HG02678 (cell line): ENCODE data around the gene LRP1B.
"Not testable (repeated sequence)": the region's sequence is repeated elsewhere in the genome, so short reads cannot be mapped to it uniquely, and the experiment has no call there.

Experiments used
- ATAC-seq: cut with Tn5 transposase; IDR thresholded peaks from one replicate; pipeline ENCODE4 v1.9.1; 2021; ENCODE audit warnings: mild to moderate bottlenecking, moderate library complexity; ENCODE audit not compliant: unreplicated experiment

Gene LRP1B

GRCh38 chr2:140667203-140667602 is 1463.6 kb downstream of the LRP1B start:
- ATAC-seq, result no peak

DNA sequence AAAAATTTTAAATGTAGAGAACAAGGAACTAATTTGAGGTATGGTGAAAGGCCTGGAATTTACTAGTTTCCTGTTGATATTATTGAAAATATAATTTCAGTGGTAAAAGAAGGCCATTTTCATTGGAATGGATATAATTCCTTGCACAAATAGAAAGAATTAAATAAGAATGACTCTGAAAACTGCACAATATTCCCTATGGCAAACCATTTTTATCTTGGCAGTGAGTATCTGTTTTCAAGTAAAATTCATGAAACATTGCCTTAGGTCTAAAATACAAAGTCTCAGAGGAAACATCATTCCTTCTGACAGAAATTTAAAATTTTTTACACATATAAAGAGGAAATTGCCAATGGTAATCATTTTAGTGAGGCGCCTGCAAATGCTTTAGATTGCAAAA is 1468.3 kb downstream of the LRP1B start:
- no peak for ATAC-seq

DNA sequence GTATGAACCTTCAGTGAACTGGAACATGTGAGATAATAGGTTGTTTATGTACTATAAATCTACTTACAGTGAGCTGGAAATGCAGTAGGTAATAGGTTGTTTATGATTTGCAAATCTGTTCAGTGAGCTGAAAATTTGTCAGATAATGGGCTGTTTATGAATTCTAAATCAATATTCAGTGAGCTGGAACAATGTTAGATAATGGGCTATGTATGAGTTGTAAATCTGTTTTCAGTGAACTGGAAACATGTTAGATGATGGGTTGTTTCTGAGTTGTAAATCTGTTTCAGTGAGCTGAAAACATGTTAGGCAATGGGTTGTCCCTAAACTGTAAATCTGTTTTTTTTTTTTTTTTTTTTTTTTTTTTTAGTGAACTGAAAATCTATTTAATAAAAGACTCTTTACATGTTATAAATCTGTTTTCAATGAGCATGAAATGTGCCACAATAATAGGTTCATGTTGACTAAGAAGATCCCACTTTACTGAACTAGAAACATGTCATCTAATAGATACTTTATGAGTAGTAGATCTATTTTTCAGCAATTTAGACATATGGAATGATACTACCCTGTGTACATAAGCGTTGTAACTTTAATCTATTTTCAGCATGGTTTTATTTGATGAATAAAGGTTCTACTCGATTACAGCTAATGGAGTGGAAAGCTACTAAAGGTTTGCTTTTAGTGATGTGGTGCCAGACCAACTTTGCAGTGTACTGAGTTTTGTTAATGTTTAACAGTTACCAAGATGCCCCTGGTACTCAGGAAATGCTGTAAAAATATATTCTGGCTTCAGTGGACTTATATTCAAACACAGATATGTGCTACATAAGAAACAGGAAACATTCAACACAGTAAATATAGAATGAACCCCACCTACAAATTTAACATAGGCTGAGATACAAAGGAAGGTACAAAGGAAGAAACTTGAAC is 1471.8 kb downstream of the LRP1B start:
- no peak for ATAC-seq

DNA sequence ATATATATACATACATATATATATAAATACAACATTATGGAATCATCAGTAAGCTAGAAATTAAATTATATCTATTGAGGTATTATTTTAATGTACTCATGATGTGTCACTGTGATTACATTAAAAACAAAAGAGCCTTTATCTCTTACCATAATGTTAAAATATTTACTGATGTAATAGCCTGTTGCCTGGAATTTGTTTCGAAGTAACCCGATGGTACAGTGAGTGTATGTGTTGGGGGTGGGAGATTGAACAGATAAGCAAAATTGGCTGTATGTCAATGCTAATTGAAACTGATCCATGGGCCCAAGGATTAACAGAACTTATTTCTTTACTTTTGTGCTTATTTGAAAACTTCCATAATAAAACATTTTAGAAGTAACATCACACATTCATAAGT is 1473.2 kb downstream of the LRP1B start:
- no peak for ATAC-seq

DNA sequence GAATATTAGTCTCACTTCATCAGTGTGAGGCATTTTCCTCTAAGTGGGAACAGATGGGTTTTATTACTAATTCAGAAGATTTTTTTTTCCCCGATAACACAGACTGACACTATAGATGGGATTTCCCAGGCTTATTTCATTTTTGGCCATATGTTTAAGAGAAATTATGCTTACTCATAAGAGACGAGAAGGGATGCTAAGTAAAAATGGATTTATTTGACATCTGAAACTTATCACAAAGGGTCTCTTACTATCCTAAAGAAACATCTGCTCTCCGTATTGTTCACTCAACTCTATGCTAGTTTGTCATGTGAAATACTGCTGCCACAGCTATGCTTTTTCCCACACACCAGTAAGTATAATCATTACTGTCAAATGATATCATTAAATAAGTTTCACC is 1476.3 kb downstream of the LRP1B start:
- no peak for ATAC-seq

DNA sequence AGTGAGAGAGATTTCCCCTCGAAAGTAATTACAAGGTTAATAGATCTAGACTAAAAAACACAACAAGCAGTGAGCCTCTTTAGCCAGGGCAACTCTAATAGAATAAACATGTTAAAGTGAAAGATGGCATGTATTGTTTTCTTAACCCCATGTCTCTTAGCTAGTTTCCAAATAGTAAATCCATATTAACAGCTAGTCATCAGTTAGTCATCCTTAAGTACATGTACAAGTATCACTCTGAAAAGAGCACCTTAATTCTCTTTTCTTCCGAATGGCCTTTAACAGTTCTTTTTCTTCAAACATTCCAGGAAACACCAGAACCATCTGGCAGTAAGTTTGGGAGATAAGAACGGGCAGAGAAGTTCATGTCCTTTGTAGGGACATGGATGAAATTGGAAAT is 1480.0 kb downstream of the LRP1B start:
- ATAC-seq, result no peak

DNA sequence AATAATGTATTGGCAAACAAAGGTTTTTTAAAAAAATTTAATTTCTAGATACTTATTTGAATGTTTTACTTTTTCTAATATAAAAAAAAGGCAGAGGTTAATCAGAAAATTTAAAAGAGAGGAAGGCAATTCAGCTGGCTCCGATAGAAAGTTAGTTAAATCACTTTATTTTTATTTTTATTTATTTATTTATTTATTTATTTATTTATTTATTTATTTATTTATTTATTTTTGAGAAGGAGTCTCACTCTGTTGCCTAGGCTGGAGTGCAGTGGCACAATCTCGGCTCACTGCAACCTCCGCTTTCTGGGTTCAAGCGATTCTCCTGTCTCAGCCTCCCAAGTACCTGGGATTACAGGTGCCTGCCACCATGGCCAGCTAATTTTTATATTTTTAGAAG is 1480.7 kb downstream of the LRP1B start:
- ATAC-seq, result not testable (repeated sequence)

- no peak for ATAC-seq
Observed at GRCh38 chr2:140648393-140648792, 1482.4 kb downstream of the LRP1B start.

- no peak for ATAC-seq
Observed at GRCh38 chr2:140643761-140644187, 1487.0 kb downstream of the LRP1B start.

GRCh38 chr2:140641163-140641562 is 1489.7 kb downstream of the LRP1B start:
- ATAC-seq, result no peak

DNA sequence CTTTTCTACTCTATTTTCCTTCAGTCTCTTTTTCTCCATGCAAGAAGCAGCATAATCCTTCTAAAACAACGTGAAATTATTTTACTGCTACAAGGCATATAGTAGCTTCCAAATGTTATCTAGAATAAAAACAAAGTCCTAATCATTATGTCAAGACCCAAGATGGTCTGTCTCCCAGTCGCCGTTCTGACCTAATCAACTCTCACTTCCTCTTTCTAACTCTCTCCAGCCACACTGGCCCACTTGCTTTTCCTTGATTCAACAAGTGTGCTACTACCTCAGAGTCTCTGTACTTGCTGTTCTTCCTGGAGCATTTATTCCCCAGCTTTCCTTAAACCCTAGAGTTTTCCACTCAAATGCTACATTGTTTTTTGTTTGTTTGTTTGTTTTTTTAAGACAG is 1491.2 kb downstream of the LRP1B start:
- ATAC-seq, result peak; percentile 80

GRCh38 chr2:140630557-140630956 is 1500.3 kb downstream of the LRP1B start:
- ATAC-seq, result no peak

- ATAC-seq, result no peak
Observed at GRCh38 chr2:140627885-140628284, 1502.9 kb downstream of the LRP1B start.

DNA sequence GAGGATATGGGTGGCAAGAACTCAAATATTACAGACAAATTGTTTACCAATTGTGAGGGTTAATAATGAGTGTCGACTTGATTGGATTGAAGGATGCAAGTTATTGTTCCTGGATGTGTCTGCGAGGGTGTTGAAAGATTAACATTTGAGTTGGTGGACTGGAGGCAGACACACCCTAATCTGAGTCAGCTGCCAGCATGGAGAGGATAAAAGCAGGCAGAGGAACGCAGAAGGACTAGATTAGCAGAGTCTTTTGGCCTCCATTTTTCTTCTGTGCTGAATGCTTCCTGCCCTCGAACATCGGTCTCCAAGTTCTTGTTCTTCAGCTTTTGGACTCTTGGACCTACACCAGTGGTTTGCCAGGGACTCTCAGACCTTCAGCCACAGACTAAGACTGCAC is 1503.7 kb downstream of the LRP1B start:
- ATAC-seq, result no peak

GRCh38 chr2:140624200-140624599 is 1506.6 kb downstream of the LRP1B start:
- no peak for ATAC-seq

GRCh38 chr2:140621583-140622362 is 1509.0 kb downstream of the LRP1B start:
- ATAC-seq, result no peak

- ATAC-seq, result no peak
Observed at GRCh38 chr2:140604788-140605187, 1526.0 kb downstream of the LRP1B start.

DNA sequence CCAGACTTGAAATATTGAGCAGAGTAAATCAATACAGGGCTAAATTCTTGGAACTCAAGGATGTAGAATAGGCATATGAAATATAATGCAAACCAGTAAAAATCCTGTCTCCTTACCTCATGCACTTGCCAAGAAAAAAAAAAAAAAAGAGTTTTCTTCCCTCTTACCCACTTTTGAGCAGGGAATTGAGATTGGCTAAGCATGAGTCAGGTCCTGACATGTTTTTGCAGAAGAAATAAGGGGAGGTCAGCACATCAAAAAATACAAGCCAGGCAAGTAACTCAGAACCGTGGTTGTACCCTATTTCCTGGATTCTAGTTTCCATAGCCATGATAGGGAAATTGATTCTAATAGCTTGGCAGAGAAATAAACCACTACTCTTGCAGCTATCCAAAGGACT is 1526.7 kb downstream of the LRP1B start:
- no peak for ATAC-seq

DNA sequence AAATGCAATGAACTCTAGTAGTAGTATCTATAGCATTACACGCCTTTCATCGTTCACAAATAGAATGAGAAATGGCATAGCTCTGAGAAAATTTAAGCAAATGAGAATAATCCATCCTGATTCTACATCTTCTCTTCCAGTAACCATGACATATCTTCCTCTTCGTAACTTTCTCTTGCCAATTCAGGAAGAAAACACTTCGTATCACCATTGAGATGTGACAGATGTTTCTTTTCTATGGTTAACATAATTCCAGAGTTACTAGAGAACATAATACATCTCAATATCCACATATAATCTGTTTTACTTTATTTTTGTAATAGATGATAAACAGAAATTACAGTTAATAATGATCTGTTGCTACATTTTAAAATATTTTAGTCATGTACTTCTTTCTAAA is 1527.4 kb downstream of the LRP1B start:
- no peak for ATAC-seq

DNA sequence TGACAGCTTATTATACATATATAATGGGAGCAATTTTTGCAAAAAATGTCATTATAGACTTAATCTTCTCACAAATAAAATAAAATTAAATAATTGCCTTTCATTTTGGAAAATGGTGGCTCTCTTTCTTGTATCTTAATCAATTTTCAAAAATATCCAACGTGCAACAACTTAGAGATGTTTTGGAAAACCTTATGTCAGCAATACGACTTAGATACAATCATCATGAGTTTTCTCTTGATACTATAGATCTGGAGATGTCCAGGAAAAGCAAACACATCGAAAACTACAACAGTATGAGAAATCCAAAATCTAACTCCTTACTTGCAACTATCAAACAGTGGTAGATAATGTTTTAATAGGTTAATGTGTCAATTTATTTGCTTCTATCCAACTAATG is 1529.0 kb downstream of the LRP1B start:
- ATAC-seq, result no peak

- ATAC-seq, result no peak
Observed at GRCh38 chr2:140601342-140601741, 1529.5 kb downstream of the LRP1B start.

DNA sequence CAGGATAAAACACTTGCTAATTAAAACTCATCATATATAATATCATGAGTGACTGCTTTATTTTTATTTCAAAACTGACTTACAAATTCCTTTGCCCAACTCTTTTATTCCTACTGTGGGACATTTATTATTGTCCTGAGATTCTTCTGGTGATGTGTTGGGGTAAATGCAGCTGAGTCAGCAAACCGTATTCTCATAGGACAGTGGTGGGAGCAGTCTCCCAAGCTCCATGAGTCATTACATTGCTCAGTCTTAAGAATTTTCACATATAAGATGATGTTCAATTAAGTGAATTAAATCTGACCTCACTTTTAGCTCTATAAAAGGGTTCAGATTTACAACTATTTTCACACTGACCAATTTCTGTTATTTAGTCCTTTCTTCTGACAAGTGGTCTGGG is 1530.7 kb downstream of the LRP1B start:
- ATAC-seq, result no peak
